Duodenal mucosa (tissue), 2 donors: Measurements from ENCODE around the gene TCP11.
A peak's percentile ranks its signal among the peaks of the same experiment; 100 is the strongest.

Experiments used
- H3K27ac ChIP-seq: one replicate; pipeline ENCODE4 v1.7.0; 2013; ENCODE audit warnings: low read depth, low read length
- H3K27me3 ChIP-seq, 2 donors: one replicate each; pipeline ENCODE4 v1.7.0; 2013; ENCODE audit warnings: low read length in 2 of 2, control low read depth in 1 of 2; ENCODE audit not compliant: insufficient read depth in 2 of 2, control insufficient read depth in 1 of 2
- H3K36me3 ChIP-seq, 2 donors: one replicate each; pipeline ENCODE4 v1.7.0; 2013; ENCODE audit warnings: low read length in 2 of 2, control low read depth in 1 of 2; ENCODE audit not compliant: insufficient read depth in 2 of 2, control insufficient read depth in 1 of 2
- H3K4me1 ChIP-seq, 2 donors: one replicate each; pipeline ENCODE4 v1.7.0; 2013; ENCODE audit warnings: low read length in 2 of 2, control low read depth in 1 of 2; ENCODE audit not compliant: insufficient read depth in 2 of 2, control insufficient read depth in 1 of 2
- H3K4me3 ChIP-seq, 2 donors: one replicate each; pipeline ENCODE4 v1.7.0; 2013; ENCODE audit warnings: low read length in 2 of 2, low read depth in 1 of 2
- H3K9ac ChIP-seq, 2 donors: one replicate each; pipeline ENCODE4 v1.7.0; 2013; ENCODE audit warnings: low read length in 2 of 2, low read depth in 1 of 2
- H3K9me3 ChIP-seq, 2 donors: one replicate each; pipeline ENCODE4 v1.7.0; 2013; ENCODE audit warnings: low read length in 2 of 2, control low read depth in 1 of 2; ENCODE audit not compliant: control insufficient read depth in 1 of 2

Gene TCP11

GRCh38 chr6:35181308-35181932 lies 40.3 kb upstream of the TCP11 start:
- H3K4me1 ChIP-seq, result peaks cover 5 to 10% of the 10 kb centered on the region in 2 donors
- H3K9ac ChIP-seq, result no peak overlapping the region
- H3K4me3 ChIP-seq, result peak overlapping the region; percentile 41 to 43
- no peaks in the 10 kb centered on the region for H3K9me3 ChIP-seq
- H3K27me3 ChIP-seq, result no peaks in the 10 kb centered on the region
- no peak overlapping the region for H3K27ac ChIP-seq
- no peaks in the 10 kb centered on the region for H3K36me3 ChIP-seq

- H3K36me3 ChIP-seq, result no peaks in the 10 kb centered on the region
- H3K27me3 ChIP-seq, result no peaks in the 10 kb centered on the region
- H3K27ac ChIP-seq, result no peak overlapping the region
- peaks cover 5 to 10% of the 10 kb centered on the region in 2 donors for H3K4me1 ChIP-seq
- no peak overlapping the region for H3K4me3 ChIP-seq
- H3K9ac ChIP-seq, result no peak overlapping the region
- H3K9me3 ChIP-seq, result no peaks in the 10 kb centered on the region
These were observed 38.9 kb upstream of the TCP11 start for GRCh38 chr6:35179901-35180535.

- H3K36me3 ChIP-seq, result no peaks in the 10 kb centered on the region
- no peak overlapping the region for H3K27ac ChIP-seq
- no peaks in the 10 kb centered on the region for H3K27me3 ChIP-seq
- peaks cover 5 to 10% of the 10 kb centered on the region in 2 donors for H3K4me1 ChIP-seq
- H3K9ac ChIP-seq, result no peak overlapping the region
- no peak overlapping the region for H3K4me3 ChIP-seq
- H3K9me3 ChIP-seq, result no peaks in the 10 kb centered on the region
These were observed 38.0 kb upstream of the TCP11 start for GRCh38 chr6:35178932-35179832.

GRCh38 chr6:35178012-35178411 lies 36.9 kb upstream of the TCP11 start:
- no peak overlapping the region for H3K27ac ChIP-seq
- no peaks in the 10 kb centered on the region for H3K9me3 ChIP-seq
- H3K4me3 ChIP-seq, result no peak overlapping the region
- H3K27me3 ChIP-seq, result no peaks in the 10 kb centered on the region
- no peak overlapping the region for H3K9ac ChIP-seq
- H3K4me1 ChIP-seq, result peaks cover 5 to 10% of the 10 kb centered on the region in 2 donors
- H3K36me3 ChIP-seq, result no peaks in the 10 kb centered on the region

- H3K4me1 ChIP-seq, result peaks cover 5 to 10% of the 10 kb centered on the region in 2 donors
- no peak overlapping the region for H3K27ac ChIP-seq
- H3K27me3 ChIP-seq, result no peaks in the 10 kb centered on the region
- no peak overlapping the region for H3K9ac ChIP-seq
- H3K4me3 ChIP-seq, result no peak overlapping the region
- no peaks in the 10 kb centered on the region for H3K36me3 ChIP-seq
- no peaks in the 10 kb centered on the region for H3K9me3 ChIP-seq
These were observed 36.5 kb upstream of the TCP11 start for GRCh38 chr6:35177596-35177995.

- H3K4me1 ChIP-seq, result peaks cover 5 to 9% of the 10 kb centered on the region in 2 donors
- no peak overlapping the region for H3K9ac ChIP-seq
- H3K27me3 ChIP-seq, result no peaks in the 10 kb centered on the region
- H3K36me3 ChIP-seq, result no peaks in the 10 kb centered on the region
- no peaks in the 10 kb centered on the region for H3K9me3 ChIP-seq
- no peak overlapping the region for H3K27ac ChIP-seq
- no peak overlapping the region for H3K4me3 ChIP-seq
These were observed 36.0 kb upstream of the TCP11 start for GRCh38 chr6:35177157-35177556.

GRCh38 chr6:35176301-35177024 lies 35.3 kb upstream of the TCP11 start:
- Histone ChIP-seq H3K9ac (no peak overlapping the region), H3K27me3 (no peaks in the 10 kb centered on the region), H3K9me3 (no peaks in the 10 kb centered on the region), H3K4me1 (peaks cover under 1 to 2% of the 10 kb centered on the region in 2 donors), H3K27ac (no peak overlapping the region), H3K4me3 (no peak overlapping the region), H3K36me3 (no peaks in the 10 kb centered on the region)

- H3K27ac ChIP-seq, result no peak overlapping the region
- H3K36me3 ChIP-seq, result no peaks in the 10 kb centered on the region
- H3K4me3 ChIP-seq, result no peak overlapping the region
- H3K9me3 ChIP-seq, result no peaks in the 10 kb centered on the region
- H3K4me1 ChIP-seq, result no peaks in the 10 kb centered on the region
- no peak overlapping the region for H3K9ac ChIP-seq
- no peaks in the 10 kb centered on the region for H3K27me3 ChIP-seq
These were observed 33.4 kb upstream of the TCP11 start for GRCh38 chr6:35174501-35174900.

- no peak overlapping the region for H3K4me3 ChIP-seq
- H3K4me1 ChIP-seq, result no peaks in the 10 kb centered on the region
- no peaks in the 10 kb centered on the region for H3K36me3 ChIP-seq
- no peaks in the 10 kb centered on the region for H3K27me3 ChIP-seq
- H3K9me3 ChIP-seq, result no peaks in the 10 kb centered on the region
- no peak overlapping the region for H3K27ac ChIP-seq
- H3K9ac ChIP-seq, result no peak overlapping the region
These were observed 32.9 kb upstream of the TCP11 start for GRCh38 chr6:35174088-35174434.
